Measurements from ENCODE around the gene RNF112. TPM values are rescaled to one million over a fixed set of nuclear protein-coding genes. Genes with fewer than 3 reads are reported as not detected.

The RNF112 gene, protein sequence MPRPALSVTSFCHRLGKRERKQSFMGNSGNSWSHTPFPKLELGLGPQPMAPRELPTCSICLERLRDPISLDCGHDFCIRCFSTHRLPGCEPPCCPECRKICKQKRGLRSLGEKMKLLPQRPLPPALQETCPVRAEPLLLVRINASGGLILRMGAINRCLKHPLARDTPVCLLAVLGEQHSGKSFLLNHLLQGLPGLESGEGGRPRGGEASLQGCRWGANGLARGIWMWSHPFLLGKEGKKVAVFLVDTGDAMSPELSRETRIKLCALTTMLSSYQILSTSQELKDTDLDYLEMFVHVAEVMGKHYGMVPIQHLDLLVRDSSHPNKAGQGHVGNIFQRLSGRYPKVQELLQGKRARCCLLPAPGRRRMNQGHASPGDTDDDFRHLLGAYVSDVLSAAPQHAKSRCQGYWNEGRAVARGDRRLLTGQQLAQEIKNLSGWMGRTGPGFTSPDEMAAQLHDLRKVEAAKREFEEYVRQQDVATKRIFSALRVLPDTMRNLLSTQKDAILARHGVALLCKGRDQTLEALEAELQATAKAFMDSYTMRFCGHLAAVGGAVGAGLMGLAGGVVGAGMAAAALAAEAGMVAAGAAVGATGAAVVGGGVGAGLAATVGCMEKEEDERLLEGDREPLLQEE
- polyA plus RNA-seq = 12.4 and 12.7 TPM in 2 replicates

GRCh38 chr17:19410875-19411620 is at the start of gene RNF112:
Gene RNF112, plus strand, starts transcription at chr17:19411232. Its CDS starts 177 bp downstream, at chr17:19411409.

DNA sequence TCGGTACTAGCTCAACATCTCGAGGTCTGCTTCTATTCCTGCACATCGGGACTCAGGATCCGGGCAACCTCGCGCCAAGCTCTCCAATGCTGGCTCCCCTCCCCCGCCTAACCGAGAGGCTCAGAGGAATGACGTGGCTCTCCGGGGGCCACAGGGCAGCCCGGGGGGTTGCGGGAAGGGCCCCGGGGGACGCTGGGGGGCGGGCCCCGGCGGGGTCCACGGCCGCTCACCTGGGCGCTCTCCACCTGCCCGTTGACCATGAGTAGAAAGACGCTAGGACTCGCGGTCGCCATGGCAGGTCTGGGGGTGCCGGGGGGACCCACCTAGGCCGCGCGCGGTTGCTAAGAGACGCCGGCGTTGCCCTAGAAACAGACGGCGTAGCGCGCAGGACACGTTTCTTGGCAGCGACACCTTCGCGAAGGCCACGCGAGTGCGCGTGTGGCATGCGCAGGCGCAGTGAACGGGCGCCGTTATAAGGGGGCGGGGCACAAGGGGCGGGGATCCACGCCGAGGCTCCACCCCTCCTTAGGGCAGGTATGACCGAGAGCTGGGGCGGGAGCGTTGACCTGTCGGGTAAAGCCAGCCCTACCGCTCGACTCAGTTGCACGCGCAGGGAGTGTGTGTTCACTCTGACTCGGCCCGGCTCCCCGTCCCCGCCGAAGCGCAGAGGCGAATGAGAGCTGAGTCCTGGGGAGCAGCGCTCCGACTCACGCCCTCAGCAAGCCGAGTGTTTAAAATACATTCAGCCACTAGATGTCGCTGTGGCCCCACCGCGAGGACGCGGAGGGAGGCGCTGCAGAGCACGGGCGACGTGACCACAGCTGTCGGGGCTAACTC is 48.5 kb upstream of the RNF112 start, which contains the start of gene B9D1:
TSS of gene B9D1 (minus strand) at position 447 of the 837 bp plus-strand sequence. CDS start at position 293, 154 bp downstream.

DNA sequence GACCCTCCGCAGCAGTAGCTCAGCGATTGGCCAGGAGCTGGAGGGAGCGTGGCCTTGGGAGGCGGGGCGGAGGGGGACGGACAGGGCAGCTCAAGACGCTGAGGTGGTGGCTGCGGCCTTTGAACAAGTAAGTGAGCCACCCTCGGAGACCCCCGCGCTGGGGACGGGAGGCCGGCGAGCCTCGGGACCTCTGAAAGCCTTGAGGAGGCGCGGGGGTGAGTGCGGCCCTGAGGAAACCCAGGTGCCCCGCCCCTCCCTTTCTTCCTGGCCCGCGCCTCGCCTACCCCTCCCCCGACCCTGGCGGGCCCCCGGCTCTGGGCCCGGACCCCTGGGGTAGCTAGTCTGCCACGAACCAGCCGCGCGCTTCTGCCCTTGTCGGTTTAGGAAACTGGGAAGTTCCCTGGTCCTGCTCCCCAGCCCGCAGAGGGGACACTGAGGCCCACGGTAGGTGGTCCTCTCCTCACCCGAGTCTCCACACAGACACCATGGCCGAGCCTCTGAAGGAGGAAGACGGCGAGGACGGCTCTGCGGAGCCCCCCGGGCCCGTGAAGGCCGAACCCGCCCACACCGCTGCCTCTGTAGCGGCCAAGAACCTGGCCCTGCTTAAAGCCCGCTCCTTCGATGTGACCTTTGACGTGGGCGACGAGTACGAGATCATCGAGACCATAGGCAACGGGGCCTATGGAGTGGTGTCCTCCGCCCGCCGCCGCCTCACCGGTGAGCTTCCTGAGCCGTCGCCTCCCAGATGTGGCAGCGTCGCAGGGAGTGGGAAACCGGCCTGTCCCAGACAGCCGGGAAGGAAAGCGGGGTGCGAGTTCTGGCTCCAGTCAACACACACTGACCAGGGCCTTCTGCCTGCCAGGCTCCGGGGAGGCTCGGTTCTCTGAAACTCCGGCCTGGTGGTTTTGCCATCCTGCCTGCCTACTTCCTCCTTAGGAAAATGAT is 32.3 kb upstream of the RNF112 start, which contains the start of gene MAPK7:
TSS of gene MAPK7 (plus strand) at position 83 of the 945 bp plus-strand sequence. CDS start at position 486, 403 bp downstream.

GRCh38 chr17:19386974-19387920 is 23.8 kb upstream of the RNF112 start, which contains the start of gene MFAP4:
Gene MFAP4, minus strand, starts transcription at chr17:19387190. Its CDS starts 35 bp downstream, at chr17:19387155.

Other genes starting within 250 kb of the RNF112 start
- gene EPN2, start 173.9 kb upstream of the RNF112 start, polyA plus RNA-seq = 3.9 and 8.2 TPM in 2 replicates
- gene B9D1, start 48.5 kb upstream of the RNF112 start, polyA plus RNA-seq = 38.4 and 66.4 TPM in 2 replicates
- gene MAPK7, start 32.7 kb upstream of the RNF112 start, polyA plus RNA-seq = 0.24 and 4.3 TPM in 2 replicates
- 0.53 TPM in 1 of 2 replicates, not detected in the other for gene MFAP4, start 24.0 kb upstream of the RNF112 start, polyA plus RNA-seq
- gene SLC47A1, start 122.6 kb downstream of the RNF112 start, polyA plus RNA-seq = 10.7 and 13.7 TPM in 2 replicates
- gene ALDH3A2, start 237.5 kb downstream of the RNF112 start, polyA plus RNA-seq = 34.1 and 49.0 TPM in 2 replicates

Measured in Purkinje cell (primary cell).